Measurements from ENCODE around the gene ZNF267. TPM values are rescaled to one million over a fixed set of nuclear protein-coding genes. Genes with fewer than 3 reads are reported as not detected.
"Not testable (repeated sequence)": the region's sequence is repeated elsewhere in the genome, so short reads cannot be mapped to it uniquely, and the experiment has no call there.

The ZNF267 gene
- total RNA-seq, 1 experiment from 2014 or later: 15.9 TPM

GRCh38 chr16:31952206-31952605 is 78.6 kb downstream of the ZNF267 start:
- CTCF ChIA-PET; H3K9me3 ChIP-seq (ENCODE audit: control insufficient read depth in 1 of 2, insufficient read depth in 1 of 2, low read depth in 1 of 2, low read length in 2 of 2); H3K9ac ChIP-seq (ENCODE audit: low read length); H3K27me3 ChIP-seq (ENCODE audit: insufficient read depth, low read length); H3K4me1 ChIP-seq (ENCODE audit: control insufficient read depth in 1 of 2, insufficient read depth in 2 of 2, low read length in 2 of 2); DNase-seq (ENCODE audit: low read depth, low spot score); RAD21 ChIA-PET (ENCODE audit: low non-redundant PET in 1 of 2, low total read pairs in 2 of 2, uncharacterized antibody in 2 of 2, unreplicated experiment in 2 of 2); H4K20me1 ChIP-seq (ENCODE audit: insufficient read depth); H3K79me2 ChIP-seq (ENCODE audit: insufficient read depth, low read length); ATAC-seq; H3K27ac ChIP-seq (ENCODE audit: low read depth, low read length); POLR2A ChIA-PET; H3K9me2 ChIP-seq (ENCODE audit: insufficient read depth); H2AFZ ChIP-seq (ENCODE audit: low read depth, low read length, poor library complexity, severe bottlenecking); H3K4me3 ChIP-seq (replicated peaks in 1 of 2; ENCODE audit: low read depth in 1 of 2, low read length in 2 of 2); H3K4me2 ChIP-seq (ENCODE audit: low read length); H3K36me3 ChIP-seq (ENCODE audit: control insufficient read depth in 1 of 2, insufficient read depth in 2 of 2, low read length in 2 of 2); intact Hi-C loops (cut with micrococcal nuclease); BruUV-seq (replicated peaks): not testable (repeated sequence)

DNA sequence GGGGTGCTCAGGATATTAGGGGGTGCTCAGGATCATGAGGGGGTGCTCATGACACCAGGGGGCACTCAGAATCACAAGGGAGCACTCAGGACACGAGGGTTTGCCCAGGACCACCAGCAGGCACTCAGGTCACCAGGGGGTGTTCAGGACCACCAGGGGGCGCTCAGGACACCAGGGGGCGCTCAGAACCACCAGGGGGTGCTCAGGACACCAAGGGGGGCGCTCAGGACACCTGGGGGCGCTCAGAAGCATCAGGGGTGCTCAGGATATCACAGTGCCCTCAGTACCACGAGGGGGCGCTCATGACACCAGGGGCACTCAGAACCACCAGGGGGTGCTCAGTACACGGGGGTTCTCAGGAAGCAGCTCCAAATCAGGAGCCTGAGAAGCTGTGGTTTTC is 82.6 kb downstream of the ZNF267 start:
- BruUV-seq (replicated peaks); RAD21 ChIA-PET (ENCODE audit: low non-redundant PET in 1 of 2, low total read pairs in 2 of 2, uncharacterized antibody in 2 of 2, unreplicated experiment in 2 of 2); DNase-seq (ENCODE audit: low read depth, low spot score): not testable (repeated sequence)

GRCh38 chr16:31960186-31960910 is 86.7 kb downstream of the ZNF267 start:
- H3K36me3 ChIP-seq (ENCODE audit: control insufficient read depth in 1 of 2, insufficient read depth in 2 of 2, low read length in 2 of 2); POLR2A ChIA-PET; H3K9me2 ChIP-seq (ENCODE audit: insufficient read depth); BruUV-seq (replicated peaks); DNase-seq (ENCODE audit: low read depth, low spot score); intact Hi-C loops (cut with micrococcal nuclease); H3K9me3 ChIP-seq (ENCODE audit: control insufficient read depth in 1 of 2, insufficient read depth in 1 of 2, low read depth in 1 of 2, low read length in 2 of 2); H3K4me2 ChIP-seq (ENCODE audit: low read length); H2AFZ ChIP-seq (ENCODE audit: low read depth, low read length, poor library complexity, severe bottlenecking); H3K4me3 ChIP-seq (replicated peaks in 1 of 2; ENCODE audit: low read depth in 1 of 2, low read length in 2 of 2); RAD21 ChIA-PET (ENCODE audit: low non-redundant PET in 1 of 2, low total read pairs in 2 of 2, uncharacterized antibody in 2 of 2, unreplicated experiment in 2 of 2); H4K20me1 ChIP-seq (ENCODE audit: insufficient read depth); H3K9ac ChIP-seq (ENCODE audit: low read length); CTCF ChIA-PET; ATAC-seq; H3K27ac ChIP-seq (ENCODE audit: low read depth, low read length); H3K27me3 ChIP-seq (ENCODE audit: insufficient read depth, low read length); H3K79me2 ChIP-seq (ENCODE audit: insufficient read depth, low read length); H3K4me1 ChIP-seq (ENCODE audit: control insufficient read depth in 1 of 2, insufficient read depth in 2 of 2, low read length in 2 of 2): not testable (repeated sequence)

More for the DNA sequence above, 82.6 kb downstream of the ZNF267 start:
- POLR2A ChIA-PET; H3K9ac ChIP-seq (ENCODE audit: low read length); H4K20me1 ChIP-seq (ENCODE audit: insufficient read depth); H3K4me3 ChIP-seq (replicated peaks in 1 of 2; ENCODE audit: low read depth in 1 of 2, low read length in 2 of 2); H3K4me1 ChIP-seq (ENCODE audit: control insufficient read depth in 1 of 2, insufficient read depth in 2 of 2, low read length in 2 of 2); H3K9me3 ChIP-seq (ENCODE audit: control insufficient read depth in 1 of 2, insufficient read depth in 1 of 2, low read depth in 1 of 2, low read length in 2 of 2); CTCF ChIA-PET; H3K27me3 ChIP-seq (ENCODE audit: insufficient read depth, low read length); H3K36me3 ChIP-seq (ENCODE audit: control insufficient read depth in 1 of 2, insufficient read depth in 2 of 2, low read length in 2 of 2); H3K79me2 ChIP-seq (ENCODE audit: insufficient read depth, low read length); H3K27ac ChIP-seq (ENCODE audit: low read depth, low read length); H3K9me2 ChIP-seq (ENCODE audit: insufficient read depth); H3K4me2 ChIP-seq (ENCODE audit: low read length); ATAC-seq; H2AFZ ChIP-seq (ENCODE audit: low read depth, low read length, poor library complexity, severe bottlenecking); intact Hi-C loops (cut with micrococcal nuclease): not testable (repeated sequence)
- TF ChIP-seq CTCF (IDR thresholded peaks at IDR 0.05 in 2 of 3, conservative IDR thresholded peaks at IDR 0.05 in 1 of 3; ENCODE audit: borderline replicate concordance in 1 of 3, insufficient read depth in 1 of 3, low read depth in 2 of 3, low read length in 2 of 3): peak in 2 of 3 experiments; percentile 18 to 56; a peak in 3 of 6 replicates

Measured in HCT116 (cell line).